Nucleus accumbens (tissue), 56 donors: ENCODE results near the gene ZNHIT2.

ENCODE experiments used
- DNase-seq, 56 donors: peaks; one replicate each; lab custom pipeline; 2025; lab: John Stamatoyannopoulos, UW

ZNHIT2 gene

DNA sequence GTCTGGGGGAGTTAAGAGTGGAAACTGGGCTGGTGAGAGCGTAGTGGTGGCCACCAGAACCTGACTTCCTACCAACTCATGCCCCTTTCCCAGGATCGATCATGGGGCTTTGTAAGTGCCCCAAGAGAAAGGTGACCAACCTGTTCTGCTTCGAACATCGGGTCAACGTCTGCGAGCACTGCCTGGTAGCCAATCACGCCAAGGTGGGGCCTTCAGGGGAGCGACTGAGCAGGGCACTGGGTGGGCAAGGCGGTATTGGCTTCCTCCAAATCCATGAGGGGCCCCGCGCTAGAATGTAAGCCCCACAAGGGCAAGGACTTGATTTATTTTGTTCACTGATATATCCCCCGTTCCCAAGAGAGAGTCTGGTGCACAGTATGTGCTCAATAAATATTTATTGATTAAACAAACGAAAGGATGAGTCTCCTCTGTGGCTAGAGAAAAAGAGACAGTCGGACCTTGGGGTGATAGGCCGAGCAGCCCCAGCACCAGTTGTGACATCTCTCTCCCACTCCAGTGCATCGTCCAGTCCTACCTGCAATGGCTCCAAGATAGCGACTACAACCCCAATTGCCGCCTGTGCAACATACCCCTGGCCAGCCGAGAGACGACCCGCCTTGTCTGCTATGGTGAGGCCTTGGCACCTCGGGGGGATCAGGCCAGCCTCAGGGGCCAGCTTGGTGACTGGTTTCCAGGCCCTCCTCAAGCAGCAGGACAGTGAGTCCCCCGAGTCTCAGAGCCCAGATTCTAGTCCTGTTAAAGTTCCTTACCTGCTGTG, 32.7 kb downstream of the ZNHIT2 start:
- DNase-seq: no peak

GRCh38 chr11:65083834-65084597, 33.5 kb downstream of the ZNHIT2 start, which contains the start of the genes CDCA5 and ZFPL1:
TSS of gene CDCA5 (minus strand) at chr11:65084040. CDS start at chr11:65083978, 62 bp downstream.
TSS of gene ZFPL1 (plus strand) at chr11:65084222. CDS start at chr11:65084699, 477 bp downstream.
- peak; percentile 43 to 98 (median 92) for DNase-seq

DNA sequence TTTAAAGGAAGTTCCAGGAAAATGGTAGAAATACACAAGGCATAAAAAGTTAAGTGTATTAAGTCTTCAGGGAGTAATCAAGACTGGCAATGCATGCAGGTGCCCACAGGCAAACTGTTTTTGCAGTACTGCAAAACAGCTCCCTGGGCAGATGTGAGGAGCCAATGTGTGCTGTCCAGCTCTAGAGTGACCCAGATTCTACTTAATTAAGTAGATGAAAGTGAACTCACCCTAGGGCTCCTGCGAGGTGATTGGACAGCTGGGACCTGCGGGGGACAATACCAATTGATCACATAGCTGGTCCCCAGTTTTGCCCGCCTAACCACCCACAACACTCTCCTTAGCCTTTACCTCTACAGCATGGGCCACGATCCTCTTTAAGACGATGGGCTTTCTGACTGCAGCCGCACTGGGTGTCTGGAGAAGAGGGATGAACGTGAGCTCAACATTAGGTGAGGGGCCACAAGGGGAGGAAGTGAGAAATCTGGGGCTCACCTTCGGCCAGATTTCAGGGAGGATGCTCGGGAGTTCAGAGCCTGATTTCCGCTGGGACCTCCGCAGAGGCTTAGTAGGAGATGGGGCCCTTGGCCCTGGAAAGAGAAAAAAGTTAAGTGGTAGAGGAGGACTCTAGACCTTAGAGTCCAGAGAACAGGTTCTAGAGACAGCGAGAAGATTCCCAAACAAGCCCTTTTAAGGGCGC, 34.2 kb downstream of the ZNHIT2 start:
- DNase-seq: no peak

DNA sequence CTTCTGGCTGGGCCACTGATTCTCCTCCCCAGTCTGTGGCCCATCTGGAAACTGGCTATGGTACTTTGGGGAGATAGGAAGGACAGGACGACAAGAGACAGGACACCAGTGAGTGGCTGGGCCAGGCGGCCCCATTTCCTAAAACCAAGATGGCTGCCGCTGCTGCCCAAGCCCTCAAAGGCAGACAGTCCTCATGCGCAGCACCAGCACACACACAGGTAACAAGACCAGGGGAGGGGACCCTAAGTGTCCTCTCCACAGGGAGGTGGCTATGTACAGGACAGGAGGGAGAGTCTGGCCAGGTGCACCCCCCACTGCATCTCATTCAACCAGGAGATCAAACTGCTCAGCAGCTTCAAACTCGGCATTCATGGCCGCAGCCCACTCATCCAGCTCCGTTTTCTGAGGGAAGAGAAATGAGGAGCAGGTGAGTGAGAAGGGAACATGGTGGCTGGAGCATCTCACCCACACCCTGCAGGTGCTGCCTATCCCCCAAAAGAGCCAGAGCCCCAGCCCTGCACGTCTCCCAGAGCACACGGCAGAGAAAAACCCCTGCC, 38.6 kb downstream of the ZNHIT2 start:
- DNase-seq: no peak

DNA sequence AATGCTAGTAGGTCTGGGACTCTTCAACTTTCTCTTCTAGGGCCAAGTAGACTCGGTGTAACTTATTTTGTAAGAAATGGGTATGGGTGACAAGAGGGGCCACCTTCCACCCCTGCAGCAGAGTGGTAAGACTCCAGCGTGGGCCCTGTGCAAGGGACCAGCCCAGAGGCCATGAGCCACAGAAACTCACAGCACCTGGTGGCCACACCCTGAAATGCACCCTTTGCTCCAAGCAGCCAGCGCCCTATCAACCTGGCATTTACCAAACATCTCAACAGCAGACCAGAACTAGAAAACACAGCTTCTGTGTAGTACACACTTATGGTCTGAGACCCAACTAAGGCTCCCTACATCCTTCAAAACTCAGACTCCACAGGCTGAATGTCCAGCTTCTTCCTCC, 39.4 kb downstream of the ZNHIT2 start:
- DNase-seq: no peak

DNA sequence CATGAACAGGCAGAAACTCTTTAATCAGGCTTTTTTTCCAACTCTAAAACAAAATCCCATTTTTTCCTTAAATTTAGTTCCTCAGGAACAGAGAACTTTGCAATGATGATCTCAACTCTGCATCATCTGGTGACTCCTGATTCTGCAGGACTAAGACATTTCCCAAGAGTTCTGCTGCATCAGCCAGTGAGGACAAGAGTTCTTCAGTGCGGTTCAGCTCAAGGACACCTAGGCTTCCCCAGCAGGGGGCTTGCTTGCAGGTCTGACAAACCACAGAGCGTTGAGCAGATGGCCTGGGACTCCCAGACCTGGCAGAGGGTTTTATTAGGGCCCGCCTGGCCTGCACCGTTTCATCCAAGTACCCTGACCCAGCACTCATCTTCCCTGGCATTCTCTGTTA, 40.0 kb downstream of the ZNHIT2 start:
- no peak for DNase-seq

- DNase-seq: no peak
These were observed 44.9 kb downstream of the ZNHIT2 start for GRCh38 chr11:65072631-65072966.

DNA sequence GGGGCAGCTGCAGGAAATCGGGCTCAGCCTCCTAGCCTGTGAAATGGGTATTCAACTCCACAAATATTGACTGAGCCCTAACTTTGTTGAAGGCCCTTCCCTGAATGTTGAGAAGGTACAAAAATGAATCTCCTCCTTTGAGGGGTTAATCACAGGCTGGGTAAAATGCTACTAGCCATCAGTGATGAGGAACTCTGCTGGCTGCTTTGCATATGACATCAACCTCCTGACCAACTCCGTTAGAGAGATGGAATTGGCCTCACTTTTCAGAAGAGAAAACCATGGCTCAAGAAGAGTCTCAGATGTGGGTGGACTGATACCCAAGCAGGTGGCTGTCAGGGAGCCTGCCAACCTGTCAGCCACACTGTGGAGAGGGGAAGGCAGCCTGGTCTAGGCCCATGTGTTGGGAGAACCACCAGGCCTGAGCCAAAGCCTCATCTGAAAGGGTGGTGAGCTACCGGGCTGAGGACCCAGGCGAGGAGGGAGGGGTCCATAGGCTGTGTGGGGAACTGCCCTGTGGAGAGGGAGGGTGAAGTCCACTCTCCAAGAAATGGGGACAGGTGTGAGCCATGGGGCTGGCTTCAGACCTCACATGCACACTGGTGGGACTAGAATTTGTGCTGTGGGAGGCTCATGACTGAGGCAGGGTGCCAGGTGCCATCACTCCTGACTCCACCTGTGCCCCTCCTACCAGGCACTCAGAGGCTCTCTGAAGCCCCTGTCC, 45.4 kb downstream of the ZNHIT2 start:
- DNase-seq: no peak

DNA sequence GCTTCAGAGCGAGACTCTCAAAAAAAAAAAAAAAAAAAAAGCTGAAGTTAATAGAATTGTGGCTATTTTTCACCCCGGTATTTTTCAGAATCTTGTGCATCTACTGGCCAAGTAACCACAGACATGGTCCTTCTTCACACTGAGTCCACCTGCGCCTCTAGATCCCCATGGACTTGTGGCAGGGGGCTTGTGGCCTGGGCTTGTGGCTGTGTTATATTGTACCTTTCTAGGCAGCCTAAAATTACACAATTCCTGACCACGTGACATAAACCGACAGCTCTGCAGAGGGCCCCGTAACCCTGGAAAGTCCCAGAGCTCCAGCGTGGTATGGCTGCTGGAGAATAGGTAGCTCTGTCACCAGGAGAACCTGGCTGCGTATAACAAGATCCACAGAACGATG, 48.3 kb downstream of the ZNHIT2 start:
- DNase-seq: no peak

DNA sequence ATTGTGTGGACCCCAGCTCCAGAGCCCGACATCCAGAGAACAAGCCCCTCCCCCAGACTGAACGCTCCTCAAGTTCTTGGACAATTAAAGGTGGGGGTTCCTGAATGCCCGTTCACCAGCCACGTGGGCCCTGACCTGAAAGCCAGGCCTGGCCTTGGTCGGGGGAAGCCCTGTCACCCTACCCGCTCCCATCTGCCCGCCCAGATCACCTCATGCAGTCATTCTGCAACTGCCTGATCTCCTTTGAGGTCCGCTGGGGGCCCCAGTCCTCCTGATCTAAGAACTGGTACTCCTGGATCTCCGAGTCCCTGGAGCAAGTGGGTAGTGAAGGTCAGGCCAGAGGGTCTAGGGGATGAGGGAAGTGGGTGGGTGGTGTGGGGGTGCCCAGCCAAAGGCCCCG, 50.1 kb downstream of the ZNHIT2 start:
- DNase-seq: no peak

DNA sequence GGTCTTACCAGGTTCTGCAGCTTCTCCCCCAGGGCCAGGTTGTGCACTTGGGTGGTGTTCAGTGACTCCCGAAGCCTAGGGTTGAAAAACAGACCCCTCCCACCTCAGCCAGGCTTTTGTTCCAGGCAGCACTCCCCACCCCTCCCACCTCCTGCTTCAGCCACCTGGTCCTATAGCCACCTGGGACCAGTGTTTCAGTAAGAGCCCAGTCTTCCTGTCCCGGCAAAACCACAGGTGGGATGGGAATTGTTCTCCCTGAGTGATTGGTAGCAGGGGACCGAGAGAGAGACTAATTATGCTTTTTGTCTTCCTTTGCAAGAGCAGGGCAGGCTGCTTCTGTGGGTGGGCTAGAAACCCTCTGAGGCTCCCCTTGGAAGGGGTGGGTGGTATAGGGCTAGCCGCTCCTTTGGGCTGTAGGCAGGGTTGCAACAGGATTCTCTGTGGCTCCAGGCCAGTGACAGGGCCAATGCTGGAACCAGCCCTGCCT, 50.7 kb downstream of the ZNHIT2 start:
- DNase-seq: no peak
